Measurements from ENCODE around the gene DNAJC11.
"Not testable (repeated sequence)": the region's sequence is repeated elsewhere in the genome, so short reads cannot be mapped to it uniquely, and the experiment has no call there.

The DNAJC11 gene

DNA sequence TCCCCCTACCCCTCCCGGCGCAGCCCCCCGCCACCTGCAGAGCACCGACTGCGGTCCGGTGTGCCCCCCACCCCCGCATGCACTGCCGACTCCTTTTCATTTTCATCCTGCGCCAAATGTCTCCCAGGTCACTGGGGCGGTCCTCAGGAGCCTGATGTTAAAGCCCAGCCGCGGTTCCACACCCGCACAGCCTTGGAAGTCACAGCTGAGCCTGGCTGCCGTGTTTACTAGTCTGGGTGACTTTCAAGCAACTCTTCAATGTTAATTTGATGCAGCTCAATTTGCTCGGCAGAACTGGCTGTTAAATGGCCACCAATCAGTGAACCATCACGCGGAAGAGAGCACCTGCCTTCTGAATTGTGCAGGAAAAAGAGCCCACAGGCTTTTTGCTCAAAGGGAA lies 49.7 kb downstream of the DNAJC11 start:
- DNase-seq (ENCODE audit: low read depth): no peak

DNA sequence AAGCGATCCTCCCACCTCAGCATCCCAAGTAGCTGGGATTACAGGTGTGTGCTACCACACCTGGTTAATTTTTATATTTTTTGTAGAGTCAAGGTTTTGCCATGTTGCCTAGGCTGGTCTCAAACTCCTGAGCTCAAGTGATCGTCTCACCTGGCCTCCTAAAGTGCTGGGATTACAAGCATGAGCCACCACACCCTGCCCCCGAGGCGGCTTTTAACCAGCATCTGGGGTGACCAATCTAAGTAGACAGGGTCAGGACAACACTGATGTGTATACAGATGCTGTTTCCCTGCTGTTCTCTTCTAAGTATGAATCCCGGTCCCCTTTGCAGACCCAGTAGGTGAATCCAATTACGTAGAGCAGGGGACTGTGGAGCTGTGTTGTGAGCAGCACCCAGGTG lies 53.1 kb downstream of the DNAJC11 start:
- DNase-seq (ENCODE audit: low read depth): no peak

DNA sequence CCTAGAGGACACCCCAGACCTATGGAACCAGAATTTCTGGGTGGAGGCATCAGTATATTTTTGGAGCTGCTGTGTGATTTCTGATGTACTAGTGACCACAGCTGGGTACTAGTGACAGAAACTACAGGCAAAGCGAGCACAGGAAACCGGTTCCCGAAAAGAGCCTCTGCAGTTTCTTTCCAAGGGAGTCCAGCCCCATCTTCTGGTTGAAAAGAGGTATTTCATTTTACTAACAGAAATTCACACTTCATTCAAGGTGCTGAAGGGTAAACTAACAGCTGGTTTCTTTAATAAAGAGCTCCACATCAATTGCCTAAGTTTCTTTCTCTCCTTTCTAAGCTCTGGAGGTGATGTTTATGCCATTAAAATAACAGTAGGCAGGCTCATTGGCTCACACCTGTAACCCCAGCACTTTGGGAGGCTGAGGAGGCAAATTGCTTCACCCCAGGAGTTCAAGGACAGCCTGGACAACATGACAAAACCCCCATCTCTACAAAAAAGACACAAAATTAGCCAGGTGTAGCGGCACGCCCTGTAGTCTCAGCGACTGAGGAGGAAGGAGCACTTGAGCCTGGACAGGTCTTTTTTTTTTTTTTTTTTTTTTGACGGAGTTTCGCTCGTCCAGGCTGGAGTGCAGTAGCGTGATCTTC lies 55.0 kb downstream of the DNAJC11 start:
- DNase-seq (ENCODE audit: low read depth): no peak

- no peak for DNase-seq (ENCODE audit: low read depth)
Observed at GRCh38 chr1:6645018-6645417, 56.6 kb downstream of the DNAJC11 start.

DNA sequence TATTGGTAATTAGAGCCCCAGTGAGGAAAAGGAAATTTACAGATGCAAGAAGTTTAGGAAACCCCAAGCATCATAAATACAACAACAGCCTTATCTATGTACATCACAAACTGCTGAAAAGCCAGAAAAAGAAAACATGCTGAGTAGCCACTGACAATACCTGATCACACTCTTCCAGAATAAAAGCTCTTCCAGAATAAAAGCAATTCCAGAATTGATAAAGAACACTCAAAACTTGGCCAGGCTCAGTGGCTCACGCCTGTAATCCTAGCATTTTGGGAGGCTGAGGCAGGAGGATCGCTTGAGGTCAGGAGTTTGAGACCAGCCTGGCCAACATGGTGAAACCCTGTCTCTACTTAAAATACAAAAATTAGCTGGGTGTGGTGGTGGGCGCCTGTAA lies 60.7 kb downstream of the DNAJC11 start:
- not testable (repeated sequence) for DNase-seq (ENCODE audit: low read depth)

DNA sequence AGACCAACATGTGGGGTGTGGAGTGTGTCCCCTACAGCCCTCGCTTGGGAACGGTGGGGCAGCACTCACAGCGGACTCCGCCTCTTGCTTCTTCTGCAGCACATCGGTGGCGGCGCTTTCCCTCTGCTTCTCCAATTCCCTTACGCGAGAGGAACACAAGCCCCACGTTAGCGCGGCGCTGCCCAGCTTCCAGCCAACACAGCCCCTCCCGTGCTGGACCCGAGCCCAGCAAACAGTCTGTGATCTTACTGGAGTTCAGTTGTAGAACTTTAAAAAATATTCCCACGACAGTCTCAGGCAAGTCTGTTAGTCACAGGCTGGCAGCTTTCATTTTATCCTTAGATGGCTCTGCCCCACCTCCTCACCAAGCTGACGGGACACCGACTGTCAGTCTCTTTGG lies 63.4 kb downstream of the DNAJC11 start:
- DNase-seq (ENCODE audit: low read depth): no peak

DNA sequence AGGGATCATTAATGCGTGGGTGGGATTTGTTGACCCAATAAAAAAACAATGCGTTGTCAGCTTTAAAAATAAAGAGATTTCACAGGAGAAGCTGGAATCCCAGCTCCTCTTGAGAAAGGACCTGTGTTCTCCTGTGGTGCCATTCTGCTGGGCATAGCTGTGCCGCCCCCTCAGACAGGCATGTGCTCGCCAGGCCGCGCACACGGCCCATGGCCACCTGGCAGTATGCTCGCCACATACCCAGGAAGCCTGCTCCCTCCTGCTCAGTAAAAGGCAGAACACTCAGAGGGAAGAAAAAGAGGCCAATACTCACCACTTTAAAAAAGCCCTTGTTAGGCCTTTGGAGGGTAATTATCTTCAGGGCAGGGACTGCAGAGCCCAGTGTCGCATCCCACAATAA lies 63.8 kb downstream of the DNAJC11 start:
- no peak for DNase-seq (ENCODE audit: low read depth)

GRCh38 chr1:6636778-6637177 lies 64.8 kb downstream of the DNAJC11 start:
- DNase-seq (ENCODE audit: low read depth): not testable (repeated sequence)

DNA sequence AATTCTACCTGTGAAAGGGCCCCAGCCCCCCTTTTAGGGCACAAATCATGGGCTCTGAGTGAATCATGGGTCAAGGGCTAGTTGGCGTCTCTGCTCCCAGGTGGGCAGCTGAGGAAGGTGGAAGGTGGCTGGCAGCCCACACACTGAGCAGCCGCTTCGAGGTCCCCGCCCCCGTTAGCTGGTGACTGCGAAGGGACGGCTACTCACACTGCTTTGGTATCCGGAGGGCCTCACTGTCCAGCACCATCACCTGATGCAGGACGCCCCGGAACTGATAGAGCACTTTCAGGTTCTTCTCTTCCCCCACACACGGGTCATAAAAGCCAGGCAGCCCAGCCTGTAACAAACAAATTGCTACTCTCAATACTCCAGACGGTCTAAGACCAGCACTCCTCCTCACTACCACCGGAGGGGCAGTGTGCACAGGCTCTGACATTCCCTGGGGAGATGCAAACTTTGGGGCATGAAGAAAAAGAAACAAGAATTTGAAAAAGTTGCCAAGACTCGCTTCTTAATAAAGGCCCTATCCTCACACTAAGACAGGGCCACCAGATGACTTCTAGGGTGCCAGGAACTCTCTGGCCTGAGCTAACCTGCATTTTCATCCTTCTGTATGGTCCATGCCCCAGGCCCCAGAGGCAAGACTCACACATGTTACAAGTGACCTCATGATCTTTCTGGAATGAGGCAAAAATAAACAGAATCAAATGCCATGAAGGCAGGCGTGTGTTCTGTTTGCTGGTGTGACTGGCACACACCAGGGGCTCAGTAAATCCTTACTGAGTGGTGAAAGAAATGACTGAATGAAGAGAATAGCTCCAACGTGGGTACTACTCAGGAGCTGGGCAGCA lies 65.5 kb downstream of the DNAJC11 start:
- no peak for DNase-seq (ENCODE audit: low read depth)

DNA sequence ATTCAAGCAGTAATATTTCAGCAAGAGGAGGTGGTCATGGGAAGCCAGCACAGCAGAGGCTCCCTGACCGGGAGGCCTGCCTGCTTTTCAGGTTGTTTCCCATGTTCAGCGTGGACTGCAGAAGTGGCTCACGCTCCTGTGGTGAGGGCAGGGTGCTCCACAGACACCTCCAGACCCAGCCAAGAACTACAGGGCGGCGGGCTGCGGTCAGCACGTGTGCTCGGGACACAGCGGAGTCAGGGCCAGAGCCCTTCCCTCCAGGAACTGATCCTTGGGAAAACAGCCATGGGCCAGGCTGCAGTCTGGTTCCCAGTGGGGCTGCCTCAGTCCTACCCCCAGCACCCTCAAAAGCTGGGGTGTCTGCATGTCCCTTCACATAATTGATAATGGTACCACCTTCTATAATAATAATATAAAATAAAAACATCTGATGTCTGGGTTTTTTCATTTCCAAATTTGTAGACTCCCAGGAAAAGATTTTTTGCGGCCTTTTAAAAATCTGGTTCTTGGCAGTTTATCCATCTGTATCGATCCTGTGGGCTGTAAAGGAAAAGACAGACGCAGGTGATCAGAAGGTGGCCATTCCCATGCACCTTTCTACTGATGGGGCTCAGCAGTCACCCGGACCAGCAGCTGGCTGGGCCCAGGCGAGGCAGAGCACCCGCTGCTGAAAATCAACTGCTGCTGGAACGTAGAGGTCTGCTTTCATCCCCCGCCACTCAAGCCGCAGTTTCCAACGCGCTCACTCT lies 66.3 kb downstream of the DNAJC11 start:
- no peak for DNase-seq (ENCODE audit: low read depth)

DNA sequence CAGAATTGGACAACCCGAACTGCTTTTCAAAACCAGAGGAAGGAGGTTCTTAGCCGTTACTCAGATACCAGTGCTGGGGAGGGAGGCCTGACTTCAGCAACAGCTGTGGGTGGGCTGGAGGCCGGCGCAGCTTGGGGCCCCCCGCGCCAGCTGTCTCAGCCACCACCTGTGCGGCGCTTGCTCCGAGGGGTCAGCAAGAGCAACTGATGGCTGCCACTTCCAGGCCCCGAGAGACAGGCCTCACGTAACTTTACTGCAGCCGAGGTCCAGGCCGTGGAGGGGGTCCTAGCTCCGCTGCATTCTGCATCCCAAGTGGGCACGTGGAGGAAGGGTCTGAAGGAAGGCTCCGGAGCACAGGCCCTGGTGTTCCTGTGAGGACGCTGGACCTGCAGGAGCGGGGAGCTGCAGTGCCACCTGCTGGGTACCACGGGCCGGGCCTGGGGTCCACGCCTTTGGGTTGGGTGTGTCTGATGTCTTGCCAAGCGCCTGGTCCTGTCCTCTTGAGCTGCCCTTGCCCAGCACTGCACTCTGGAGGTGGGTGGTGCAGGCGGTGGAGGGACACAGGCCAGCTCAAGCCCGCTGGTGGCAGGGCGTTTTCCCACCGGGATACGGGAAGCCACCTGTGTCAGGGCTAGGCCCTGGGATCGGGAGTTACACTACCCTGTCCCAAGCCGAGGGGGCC lies 67.1 kb downstream of the DNAJC11 start:
- no peak for DNase-seq (ENCODE audit: low read depth)

- DNase-seq (ENCODE audit: low read depth): no peak
Observed at GRCh38 chr1:6632588-6633514, 68.8 kb downstream of the DNAJC11 start.

- DNase-seq (ENCODE audit: low read depth): no peak
Observed at GRCh38 chr1:6631058-6631457, 70.6 kb downstream of the DNAJC11 start.

DNA sequence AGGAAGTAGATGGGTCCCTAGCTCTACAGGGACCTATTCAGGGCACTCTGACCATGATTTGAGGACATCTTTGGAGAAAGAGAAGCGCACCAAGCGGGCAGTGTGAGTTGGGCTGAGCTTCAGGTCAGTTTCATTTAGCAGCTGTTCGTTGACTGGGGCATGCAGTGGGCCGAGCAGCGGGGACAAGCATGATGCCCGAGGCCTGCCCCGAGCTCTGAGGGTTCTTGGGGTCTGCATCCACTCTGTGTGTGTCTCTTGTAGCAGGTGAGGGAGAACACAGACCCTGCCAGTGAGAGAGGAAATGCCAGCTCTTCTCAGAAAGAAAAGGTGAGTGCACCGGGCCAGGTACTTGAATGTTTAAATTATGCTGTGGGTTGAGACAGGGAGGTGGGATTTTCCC lies 71.6 kb downstream of the DNAJC11 start:
- DNase-seq (ENCODE audit: low read depth): no peak

DNA sequence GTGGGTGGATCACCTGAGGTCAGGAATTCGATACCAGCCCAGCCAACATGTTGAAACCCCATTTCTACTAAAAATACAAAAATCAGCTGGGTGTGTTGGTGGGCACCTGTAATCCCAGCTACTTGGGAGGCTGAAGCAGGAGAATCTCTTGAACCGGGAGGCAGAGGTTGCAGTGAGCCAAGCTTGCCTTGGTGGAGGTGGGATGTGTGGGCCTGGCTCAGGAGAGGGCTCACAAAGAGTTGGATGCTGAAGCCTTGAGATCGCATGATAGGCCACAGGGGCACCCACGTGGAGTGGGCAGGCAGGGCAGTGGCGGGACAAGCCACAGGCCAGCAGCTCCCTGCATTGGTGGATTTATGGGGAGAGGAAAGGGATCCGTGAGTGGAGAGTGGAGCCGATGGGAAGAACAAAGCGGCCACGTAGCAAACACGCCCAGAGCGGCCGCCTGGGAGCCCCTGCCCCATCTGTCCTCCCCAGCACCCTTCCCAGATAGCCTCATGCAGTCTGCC lies 72.6 kb downstream of the DNAJC11 start:
- no peak for DNase-seq (ENCODE audit: low read depth)

DNA sequence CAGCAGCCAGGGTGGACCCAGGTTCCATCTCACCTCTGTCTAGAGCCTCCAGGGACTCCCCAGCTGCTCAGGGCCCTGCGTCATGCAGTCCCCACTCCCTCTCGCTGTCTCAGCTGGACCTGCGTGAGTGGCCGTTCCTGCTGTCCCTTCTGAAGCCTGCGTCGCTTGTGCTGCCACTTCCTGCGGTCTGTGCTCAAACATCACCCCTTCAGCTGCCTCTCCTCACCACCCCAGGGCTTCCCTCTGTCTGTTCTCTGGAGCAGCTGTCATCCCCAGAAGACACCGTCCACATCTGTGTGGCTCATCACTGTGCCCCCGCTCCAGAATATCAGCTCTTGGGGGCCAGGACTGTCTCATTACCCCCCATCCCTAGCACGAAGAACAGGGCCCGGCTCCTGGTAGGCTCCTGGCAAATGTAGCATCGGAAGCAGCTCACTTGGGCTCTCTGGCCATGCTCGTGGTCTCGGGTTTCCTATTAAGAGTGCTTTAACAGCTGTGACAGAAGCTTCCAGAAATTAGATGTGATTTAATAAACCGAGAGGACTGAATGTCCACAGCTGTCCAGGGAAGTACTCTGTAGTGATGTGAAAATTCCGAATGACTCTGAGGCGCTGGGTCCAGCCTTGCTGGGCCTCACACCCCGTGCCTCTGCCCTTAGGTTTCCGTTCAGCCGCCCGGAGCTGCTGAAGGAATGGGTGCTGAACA lies 73.6 kb downstream of the DNAJC11 start:
- DNase-seq (ENCODE audit: low read depth): no peak

- no peak for DNase-seq (ENCODE audit: low read depth)
Observed at GRCh38 chr1:6627031-6627430, 74.6 kb downstream of the DNAJC11 start.

GRCh38 chr1:6625584-6626149 lies 75.9 kb downstream of the DNAJC11 start:
- DNase-seq (ENCODE audit: low read depth): no peak

DNA sequence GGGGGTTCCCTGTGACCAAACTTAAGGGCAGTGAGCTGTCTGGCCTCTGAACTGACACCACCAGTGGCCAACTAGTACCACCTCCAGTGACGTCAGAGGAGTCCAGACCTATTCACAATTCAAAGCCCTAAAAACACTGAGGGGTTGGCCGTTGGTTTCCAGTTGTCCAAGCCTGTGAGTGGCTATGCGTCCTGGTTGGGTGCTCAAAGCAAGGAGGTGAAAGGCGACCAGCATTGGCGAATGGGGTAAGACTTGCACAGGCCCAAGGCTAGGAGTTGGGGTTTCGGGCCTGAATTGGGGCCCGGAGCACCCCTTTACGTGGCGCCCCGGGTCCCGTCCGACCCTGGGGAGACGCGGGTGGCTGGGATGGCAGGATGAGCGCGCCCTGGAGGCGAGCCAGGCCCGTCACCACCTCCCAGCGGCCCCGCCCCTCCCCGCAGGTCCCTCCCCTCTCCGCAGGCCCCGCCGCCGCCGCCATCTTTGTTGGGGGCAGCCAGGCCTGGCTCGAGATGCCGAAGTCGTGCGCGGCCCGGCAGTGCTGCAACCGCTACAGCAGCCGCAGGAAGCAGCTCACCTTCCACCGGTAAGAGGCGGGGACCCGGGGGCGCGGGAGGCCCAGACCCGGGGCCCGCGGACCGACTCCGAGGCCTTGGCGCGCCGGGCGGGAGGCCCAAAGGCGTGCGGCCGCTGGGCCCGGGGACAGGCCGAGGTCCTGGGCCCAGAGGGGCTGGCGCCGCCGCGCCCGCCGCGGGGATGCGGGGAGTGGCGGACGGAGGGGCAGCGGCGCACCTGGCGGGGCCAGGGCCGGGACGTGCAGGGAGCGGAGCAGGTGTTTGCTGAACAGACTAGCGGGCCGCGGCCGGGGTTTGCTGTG lies 76.7 kb downstream of the DNAJC11 start, which contains the start of gene THAP3:
Gene THAP3, plus strand, starts transcription at position 159 of the 874 bp plus-strand sequence. Its CDS starts 351 bp downstream, at position 510.
- DNase-seq (ENCODE audit: low read depth): peak; percentile 85

All from activated T-cell treated with anti-CD3 and anti-CD28 coated beads for 24 hours (primary cell).